MCF 10A (cell line): ENCODE results near the gene TBC1D7. TPM values are rescaled to one million over a fixed set of nuclear protein-coding genes. Genes with fewer than 3 reads are reported as not detected.
A peak's percentile ranks its signal among the peaks of the same experiment; 100 is the strongest.

Experiments used
- Bru-seq: library from RNA; stranded (reverse); fragments of 400-500 nt; gene quantifications from one replicate; lab custom pipeline; 2021; lab: Mats Ljungman, UMichigan
- BruChase-seq, 2 experiments: library from RNA; stranded (reverse); fragments of 400-500 nt; gene quantifications; one replicate each; lab custom pipeline; 2021; lab: Mats Ljungman, UMichigan
- BruUV-seq: library from RNA; stranded (reverse); fragments of 400-500 nt; replicated peaks from 2 replicates; lab custom pipeline; 2021; lab: Mats Ljungman, UMichigan
- CTCF ChIA-PET: fragments of 300-600 bp; sonication (Branson Sonifier 250); formaldehyde crosslinking; extraction: SDS; loops from one replicate; lab custom pipeline; 2021; ENCODE audit warnings: antibody characterized with exemption, inconsistent platforms; lab: Yijun Ruan, JAX
- POLR2A ChIA-PET: fragments of 300-600, 350-650 bp; sonication (Branson Sonifier 250); formaldehyde crosslinking; extraction: SDS; loops from one replicate; lab custom pipeline; 2020; ENCODE audit warnings: antibody characterized with exemption, inconsistent platforms; lab: Yijun Ruan, JAX
- DNase-seq: peaks from one replicate; pipeline ENCODE4 v3.0.0-alpha.2; 2018; ENCODE audit not compliant: unreplicated experiment
- H3K27ac Mint-ChIP-seq: one replicate; pipeline ENCODE4 v1.8.0; 2022; ENCODE audit warnings: mild to moderate bottlenecking, low read depth, mixed read lengths; ENCODE audit not compliant: unreplicated experiment
- H3K27me3 Mint-ChIP-seq: one replicate; pipeline ENCODE4 v1.8.0; 2022; ENCODE audit warnings: mixed read lengths; ENCODE audit not compliant: insufficient read depth, unreplicated experiment
- H3K36me3 Mint-ChIP-seq: one replicate; pipeline ENCODE4 v1.8.0; 2022; ENCODE audit warnings: mild to moderate bottlenecking, moderate library complexity, mixed read lengths; ENCODE audit not compliant: insufficient read depth, unreplicated experiment
- H3K4me1 Mint-ChIP-seq: one replicate; pipeline ENCODE4 v1.8.0; 2022; ENCODE audit warnings: mixed read lengths; ENCODE audit not compliant: insufficient read depth, unreplicated experiment
- H3K4me3 Mint-ChIP-seq: one replicate; pipeline ENCODE4 v1.8.0; 2022; ENCODE audit warnings: mild to moderate bottlenecking, moderate library complexity, mixed read lengths; ENCODE audit not compliant: unreplicated experiment
- H3K9me3 Mint-ChIP-seq: one replicate; pipeline ENCODE4 v1.8.0; 2022; ENCODE audit warnings: mixed read lengths; ENCODE audit not compliant: unreplicated experiment
- CTCF ChIP-seq: fragments of 200-600 bp; IDR thresholded peaks from one replicate; pipeline ENCODE4 v1.8.0; 2022; ENCODE audit warnings: antibody characterized with exemption, mild to moderate bottlenecking; ENCODE audit not compliant: unreplicated experiment
- intact Hi-C: fragments of 100-400 bp; cut with micrococcal nuclease; formaldehyde crosslinking; loops from 2 replicates; pipeline ENCODE4 v1.14.1; 2022
- long read RNA-seq: library from polyadenylated mRNA; stranded (forward); transcript quantifications from one replicate; pipeline ENCODE4 v2.0.0, GENCODE V29; 2022
- total RNA-seq: library from RNA; stranded (reverse); gene quantifications from 2 replicates; pipeline ENCODE4 v1.2.3, GENCODE V29; 2022

The TBC1D7 gene
- total RNA-seq: 19.5 and 28.5 TPM in 2 replicates
- percentile 77 among the genes with signal in this experiment for Bru-seq, nascent RNA
- percentile 68 among the genes with signal in this experiment for BruChase-seq, experiment 1, labeled RNA remaining after a 6-hour chase
- percentile 73 among the genes with signal in this experiment for BruChase-seq, experiment 2, labeled RNA remaining after a 2-hour chase
- long read RNA-seq, transcript TBC1D7-204 (8 exons, 1,276 nt): major isoform, 7 of 46 reads
- long read RNA-seq, transcript TBC1D7-202 (8 exons, 1,116 nt): major isoform, 7 of 46 reads
- long read RNA-seq, partial matches to known transcripts: 1 of 46 reads
- long read RNA-seq, other reads (novel, unspliced or antisense): 29 of 46 reads

GRCh38 chr6:13328076-13328874 lies at the start of gene TBC1D7:
TSS of gene TBC1D7 (minus strand) at chr6:13328537. CDS start at chr6:13326898, 1,639 bp downstream.
- intact Hi-C loops: no loop called here
- peak within 1 kb of the TSS; percentile 88 for H3K4me3 Mint-ChIP-seq
- no peak for TF ChIP-seq CTCF
- H3K4me1 Mint-ChIP-seq: no peaks in the 10 kb centered on the region
- H3K9me3 Mint-ChIP-seq: no peaks in the 10 kb centered on the region
- H3K27me3 Mint-ChIP-seq: no peaks in the 10 kb centered on the region
- peaks cover 20% of the 10 kb centered on the region for H3K36me3 Mint-ChIP-seq
- ChIA-PET POLR2A (interaction anchor here (0.6 to 5.2 kb wide), 41 partner anchors 8 to 944 kb away, joined by 3 to 40 read pairs (median 5); partner anchors contain the start of genes GFOD1, NOL7 and SIRT5), CTCF (interaction anchor here (0.6 to 8.4 kb wide), 12 partner anchors 78 to 422 kb away, joined by 3 to 160 read pairs (median 3); partner anchors contain the start of gene SIRT5)
- TSS peak; percentile 63 for BruUV-seq
- H3K27ac Mint-ChIP-seq: peak within 1 kb of the TSS; percentile 79
- peak; percentile 92 for DNase-seq

- Mint-ChIP-seq H3K9me3 (no peaks in the 10 kb centered on the region), H3K27me3 (no peaks in the 10 kb centered on the region), H3K36me3 (no peaks in the 10 kb centered on the region), H3K27ac (no peak overlapping the region), H3K4me1 (peaks cover 17% of the 10 kb centered on the region), H3K4me3 (no peak overlapping the region)
- no peak for DNase-seq
- intact Hi-C loops: no loop called here
- TF ChIP-seq CTCF: no peak
- POLR2A ChIA-PET: no interaction called here
- no TSS peak for BruUV-seq
- CTCF ChIA-PET: interaction anchor here (0.6 to 0.8 kb wide), 3 partner anchors 50 to 578 kb away, joined by 3 read pairs; no protein-coding TSS in a partner anchor
Observed at GRCh38 chr6:13377054-13377758, 48.9 kb upstream of the TBC1D7 start.

- Mint-ChIP-seq H3K27ac (no peak overlapping the region), H3K9me3 (no peaks in the 10 kb centered on the region), H3K36me3 (no peaks in the 10 kb centered on the region), H3K4me3 (no peak overlapping the region), H3K4me1 (peaks cover 24% of the 10 kb centered on the region), H3K27me3 (no peaks in the 10 kb centered on the region)
- peak; percentile 42 for DNase-seq
- ChIA-PET POLR2A (interaction anchor here (0.7 kb wide), 1 partner anchor 23 kb away, joined by 4 read pairs; no protein-coding TSS in a partner anchor), CTCF (no interaction called here)
- no peak for TF ChIP-seq CTCF
- BruUV-seq: no TSS peak
- intact Hi-C loops: no loop called here
Observed at GRCh38 chr6:13375360-13375878, 47.1 kb upstream of the TBC1D7 start.
